HG02678 (cell line): ENCODE measurements around the gene RASL10A.

Source experiments
- ATAC-seq: cut with Tn5 transposase; IDR thresholded peaks from one replicate; pipeline ENCODE4 v1.9.1; 2021; ENCODE audit warnings: mild to moderate bottlenecking, moderate library complexity; ENCODE audit not compliant: unreplicated experiment

RASL10A gene

GRCh38 chr22:29306835-29307595 lies 8.5 kb downstream of the RASL10A start:
- no peak for ATAC-seq

GRCh38 chr22:29306175-29306834 lies 9.2 kb downstream of the RASL10A start, which contains the start of gene GAS2L1:
Gene GAS2L1 (plus strand): TSS chr22:29306650. CDS start chr22:29308106, 1,456 bp downstream.
- ATAC-seq: no peak

GRCh38 chr22:29305836-29306174 lies 9.7 kb downstream of the RASL10A start:
- no peak for ATAC-seq

- no peak for ATAC-seq
These were observed 12.6 kb downstream of the RASL10A start for GRCh38 chr22:29302681-29303465.

GRCh38 chr22:29302402-29302680 lies 13.2 kb downstream of the RASL10A start:
- ATAC-seq: no peak

GRCh38 chr22:29301716-29302401 lies 13.6 kb downstream of the RASL10A start:
- ATAC-seq: no peak

GRCh38 chr22:29300807-29301601 lies 14.5 kb downstream of the RASL10A start:
- no peak for ATAC-seq

GRCh38 chr22:29300467-29300806 lies 15.1 kb downstream of the RASL10A start:
- no peak for ATAC-seq

GRCh38 chr22:29299136-29299900 lies 16.2 kb downstream of the RASL10A start:
- ATAC-seq: no peak

- no peak for ATAC-seq
These were observed 16.9 kb downstream of the RASL10A start for GRCh38 chr22:29298641-29299040.

- ATAC-seq: no peak
These were observed 23.1 kb downstream of the RASL10A start for GRCh38 chr22:29292379-29292778.

- ATAC-seq: no peak
These were observed 24.3 kb downstream of the RASL10A start for GRCh38 chr22:29291215-29291614.

- no peak for ATAC-seq
These were observed 25.4 kb downstream of the RASL10A start for GRCh38 chr22:29290061-29290460.

- no peak for ATAC-seq
These were observed 26.7 kb downstream of the RASL10A start for GRCh38 chr22:29288837-29289236.

- no peak for ATAC-seq
These were observed 31.3 kb downstream of the RASL10A start for GRCh38 chr22:29284196-29284595.

- ATAC-seq: no peak
These were observed 37.6 kb downstream of the RASL10A start for GRCh38 chr22:29277927-29278326.

GRCh38 chr22:29275819-29276565 lies 39.5 kb downstream of the RASL10A start:
- ATAC-seq: no peak

GRCh38 chr22:29275167-29275566 lies 40.3 kb downstream of the RASL10A start:
- no peak for ATAC-seq

GRCh38 chr22:29272624-29273023 lies 42.9 kb downstream of the RASL10A start:
- no peak for ATAC-seq
